WI38 (cell line): Measurements from ENCODE around the gene HOXD11.

Source experiments
- H3K4me3 ChIP-seq: 2 replicates; pipeline ENCODE4 v1.5.1; 2011; ENCODE audit warnings: low read depth, mild to moderate bottlenecking, control low read depth, low read length
- CTCF ChIP-seq: IDR thresholded peaks from 2 replicates; pipeline ENCODE4 v1.5.1; 2012; ENCODE audit warnings: low read depth, mild to moderate bottlenecking, control low read depth, low read length

The HOXD11 gene

GRCh38 chr2:176078541-176079284 lies 28.4 kb upstream of the HOXD11 start:
- TF ChIP-seq CTCF, result no peak
- H3K4me3 ChIP-seq, result no peak overlapping the region

GRCh38 chr2:176079285-176079830 lies 27.7 kb upstream of the HOXD11 start:
- no peak overlapping the region for H3K4me3 ChIP-seq
- no peak for TF ChIP-seq CTCF

GRCh38 chr2:176079831-176080539 lies 27.1 kb upstream of the HOXD11 start:
- H3K4me3 ChIP-seq, result no peak overlapping the region
- TF ChIP-seq CTCF, result peak; percentile 80

- no peak overlapping the region for H3K4me3 ChIP-seq
- TF ChIP-seq CTCF, result no peak
Observed at GRCh38 chr2:176080540-176081375, 26.3 kb upstream of the HOXD11 start.

- TF ChIP-seq CTCF, result no peak
- no peak overlapping the region for H3K4me3 ChIP-seq
Observed at GRCh38 chr2:176081376-176081836, 25.7 kb upstream of the HOXD11 start.

GRCh38 chr2:176081837-176082524 lies 25.1 kb upstream of the HOXD11 start:
- no peak overlapping the region for H3K4me3 ChIP-seq
- no peak for TF ChIP-seq CTCF
